Measurements from ENCODE around the gene ATAD3A.
"Not testable (repeated sequence)": the region's sequence is repeated elsewhere in the genome, so short reads cannot be mapped to it uniquely, and the experiment has no call there.

The ATAD3A gene

GRCh38 chr1:1554926-1555915 is 43.3 kb downstream of the ATAD3A start:
- DNase-seq (ENCODE audit: low spot score) = no peak

- no peak for DNase-seq (ENCODE audit: low spot score)
Measured at GRCh38 chr1:1556505-1556904, 44.5 kb downstream of the ATAD3A start.

- DNase-seq (ENCODE audit: low spot score) = not testable (repeated sequence)
Measured at GRCh38 chr1:1556961-1557360, 45.0 kb downstream of the ATAD3A start.

- DNase-seq (ENCODE audit: low spot score) = not testable (repeated sequence)
Measured at GRCh38 chr1:1557688-1558087, 45.7 kb downstream of the ATAD3A start.

GRCh38 chr1:1558591-1558990 is 46.6 kb downstream of the ATAD3A start:
- DNase-seq (ENCODE audit: low spot score) = no peak

GRCh38 chr1:1559066-1559465 is 47.1 kb downstream of the ATAD3A start:
- no peak for DNase-seq (ENCODE audit: low spot score)

- no peak for DNase-seq (ENCODE audit: low spot score)
Measured at GRCh38 chr1:1560178-1560577, 48.2 kb downstream of the ATAD3A start.

GRCh38 chr1:1561801-1562470 is 50.0 kb downstream of the ATAD3A start:
- DNase-seq (ENCODE audit: low spot score) = no peak

GRCh38 chr1:1562556-1563195 is 50.7 kb downstream of the ATAD3A start:
- no peak for DNase-seq (ENCODE audit: low spot score)

GRCh38 chr1:1563688-1564087 is 51.7 kb downstream of the ATAD3A start:
- no peak for DNase-seq (ENCODE audit: low spot score)

GRCh38 chr1:1564268-1564667 is 52.3 kb downstream of the ATAD3A start:
- no peak for DNase-seq (ENCODE audit: low spot score)

GRCh38 chr1:1565340-1565739 is 53.4 kb downstream of the ATAD3A start:
- no peak for DNase-seq (ENCODE audit: low spot score)

- DNase-seq (ENCODE audit: low spot score) = no peak
Measured at GRCh38 chr1:1567152-1567875, 55.4 kb downstream of the ATAD3A start.

GRCh38 chr1:1567891-1568291 is 55.9 kb downstream of the ATAD3A start:
- DNase-seq (ENCODE audit: low spot score) = no peak

- DNase-seq (ENCODE audit: low spot score) = no peak
Measured at GRCh38 chr1:1569341-1569740, 57.4 kb downstream of the ATAD3A start.

- peak; percentile 90 for DNase-seq (ENCODE audit: low spot score)
Measured at GRCh38 chr1:1573843-1574720, 62.1 kb downstream of the ATAD3A start.

GRCh38 chr1:1574721-1575537 is 63.0 kb downstream of the ATAD3A start, which contains the start of gene SSU72:
SSU72 (minus strand) TSS chr1:1574863; CDS start chr1:1574557, 306 bp downstream.
- peak; percentile 94 for DNase-seq (ENCODE audit: low spot score)

- no peak for DNase-seq (ENCODE audit: low spot score)
Measured at GRCh38 chr1:1577367-1578011, 65.5 kb downstream of the ATAD3A start.

GRCh38 chr1:1578371-1578940 is 66.5 kb downstream of the ATAD3A start:
- no peak for DNase-seq (ENCODE audit: low spot score)
